GM12874 (cell line): ENCODE data around the gene NPDC1.

Experiments used
- TF ChIP-seq, protein P1 (sequence below): IDR thresholded peaks from 2 replicates; pipeline ENCODE4 v1.5.1; 2011; ENCODE audit warnings: low read depth, mild to moderate bottlenecking, control low read depth, low read length, moderate library complexity; ENCODE audit not compliant: insufficient read depth

NPDC1 gene

DNA sequence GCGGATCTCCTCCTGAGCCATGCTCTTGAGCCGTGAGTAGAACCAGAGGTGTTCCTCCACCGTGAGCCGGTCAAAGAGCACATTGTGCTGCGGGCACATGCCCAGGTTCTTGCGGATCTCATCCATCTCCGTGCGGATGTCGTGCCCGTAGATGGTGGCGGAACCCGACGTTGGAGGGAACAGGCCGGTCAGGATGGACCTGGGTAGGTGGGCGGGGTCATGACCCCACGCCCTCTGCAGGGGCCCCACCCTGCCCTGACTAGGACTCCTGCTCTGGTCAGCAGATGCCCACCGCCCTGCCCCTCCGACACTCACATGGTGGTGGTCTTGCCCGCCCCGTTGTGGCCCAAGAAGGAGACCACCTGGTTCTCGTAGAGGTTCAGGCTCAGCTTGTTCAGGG is 30.0 kb downstream of the NPDC1 start:
- TF ChIP-seq, protein P1, sequence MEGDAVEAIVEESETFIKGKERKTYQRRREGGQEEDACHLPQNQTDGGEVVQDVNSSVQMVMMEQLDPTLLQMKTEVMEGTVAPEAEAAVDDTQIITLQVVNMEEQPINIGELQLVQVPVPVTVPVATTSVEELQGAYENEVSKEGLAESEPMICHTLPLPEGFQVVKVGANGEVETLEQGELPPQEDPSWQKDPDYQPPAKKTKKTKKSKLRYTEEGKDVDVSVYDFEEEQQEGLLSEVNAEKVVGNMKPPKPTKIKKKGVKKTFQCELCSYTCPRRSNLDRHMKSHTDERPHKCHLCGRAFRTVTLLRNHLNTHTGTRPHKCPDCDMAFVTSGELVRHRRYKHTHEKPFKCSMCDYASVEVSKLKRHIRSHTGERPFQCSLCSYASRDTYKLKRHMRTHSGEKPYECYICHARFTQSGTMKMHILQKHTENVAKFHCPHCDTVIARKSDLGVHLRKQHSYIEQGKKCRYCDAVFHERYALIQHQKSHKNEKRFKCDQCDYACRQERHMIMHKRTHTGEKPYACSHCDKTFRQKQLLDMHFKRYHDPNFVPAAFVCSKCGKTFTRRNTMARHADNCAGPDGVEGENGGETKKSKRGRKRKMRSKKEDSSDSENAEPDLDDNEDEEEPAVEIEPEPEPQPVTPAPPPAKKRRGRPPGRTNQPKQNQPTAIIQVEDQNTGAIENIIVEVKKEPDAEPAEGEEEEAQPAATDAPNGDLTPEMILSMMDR: no peak

DNA sequence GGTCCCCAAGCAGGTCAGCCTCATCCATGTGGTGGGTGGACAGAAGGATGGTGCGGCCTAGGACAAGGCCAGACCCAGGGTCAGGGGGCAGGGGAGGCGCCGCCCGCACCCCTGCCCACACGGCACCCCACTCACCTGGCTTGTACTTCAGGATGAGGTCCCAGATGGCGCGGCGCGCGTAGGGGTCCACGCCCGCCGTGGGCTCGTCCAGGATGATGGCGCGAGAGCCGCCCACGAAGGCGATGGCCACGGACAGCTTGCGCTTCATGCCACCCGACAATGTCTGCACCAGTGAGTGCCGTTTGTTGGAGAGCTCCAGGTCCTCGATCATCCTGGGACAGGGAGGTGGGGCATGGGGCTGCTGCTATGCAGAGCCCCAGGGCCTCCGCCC is 30.4 kb downstream of the NPDC1 start:
- TF ChIP-seq, protein P1: no peak

- TF ChIP-seq, protein P1: no peak
Measured at GRCh38 chr9:137014776-137015539, 31.0 kb downstream of the NPDC1 start.

DNA sequence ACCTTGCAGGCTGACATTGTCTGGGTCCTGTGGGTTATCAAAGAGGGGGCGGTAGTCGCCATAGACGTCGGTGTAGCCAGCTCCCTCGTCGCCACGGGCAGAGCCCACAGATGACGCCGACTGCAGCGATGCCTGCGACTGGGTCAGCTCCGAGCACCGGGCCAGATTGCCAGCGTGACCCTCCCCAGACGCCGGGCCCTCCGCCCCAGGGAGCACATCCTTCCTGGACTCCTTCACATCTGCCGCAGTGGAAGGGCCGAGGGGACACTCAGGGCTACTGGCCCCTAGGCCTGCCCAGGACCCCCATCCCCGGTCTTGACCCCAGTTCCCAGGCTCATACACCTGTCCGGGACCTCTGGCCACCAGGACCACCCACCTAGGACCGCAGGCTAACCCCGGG is 31.8 kb downstream of the NPDC1 start:
- TF ChIP-seq, protein P1: no peak

DNA sequence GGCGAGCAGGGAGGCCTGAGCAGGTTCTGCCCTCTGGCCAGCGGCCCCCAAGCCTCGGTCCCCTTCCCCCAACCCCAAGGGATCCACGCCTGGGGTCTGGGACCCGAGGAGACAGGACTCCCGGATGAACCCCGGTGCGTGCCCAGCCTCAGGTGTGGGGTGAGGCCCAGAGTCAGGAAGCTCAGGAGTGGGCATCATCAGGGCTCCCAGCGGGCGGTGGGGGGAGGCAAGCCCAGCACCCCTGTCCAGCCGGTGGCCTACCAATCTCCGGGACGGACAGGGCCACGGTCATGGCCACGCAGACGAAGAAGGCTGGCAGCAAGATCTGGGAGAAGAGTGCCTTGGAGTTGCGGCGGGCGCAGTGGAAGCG is 32.4 kb downstream of the NPDC1 start:
- TF ChIP-seq, protein P1: no peak

DNA sequence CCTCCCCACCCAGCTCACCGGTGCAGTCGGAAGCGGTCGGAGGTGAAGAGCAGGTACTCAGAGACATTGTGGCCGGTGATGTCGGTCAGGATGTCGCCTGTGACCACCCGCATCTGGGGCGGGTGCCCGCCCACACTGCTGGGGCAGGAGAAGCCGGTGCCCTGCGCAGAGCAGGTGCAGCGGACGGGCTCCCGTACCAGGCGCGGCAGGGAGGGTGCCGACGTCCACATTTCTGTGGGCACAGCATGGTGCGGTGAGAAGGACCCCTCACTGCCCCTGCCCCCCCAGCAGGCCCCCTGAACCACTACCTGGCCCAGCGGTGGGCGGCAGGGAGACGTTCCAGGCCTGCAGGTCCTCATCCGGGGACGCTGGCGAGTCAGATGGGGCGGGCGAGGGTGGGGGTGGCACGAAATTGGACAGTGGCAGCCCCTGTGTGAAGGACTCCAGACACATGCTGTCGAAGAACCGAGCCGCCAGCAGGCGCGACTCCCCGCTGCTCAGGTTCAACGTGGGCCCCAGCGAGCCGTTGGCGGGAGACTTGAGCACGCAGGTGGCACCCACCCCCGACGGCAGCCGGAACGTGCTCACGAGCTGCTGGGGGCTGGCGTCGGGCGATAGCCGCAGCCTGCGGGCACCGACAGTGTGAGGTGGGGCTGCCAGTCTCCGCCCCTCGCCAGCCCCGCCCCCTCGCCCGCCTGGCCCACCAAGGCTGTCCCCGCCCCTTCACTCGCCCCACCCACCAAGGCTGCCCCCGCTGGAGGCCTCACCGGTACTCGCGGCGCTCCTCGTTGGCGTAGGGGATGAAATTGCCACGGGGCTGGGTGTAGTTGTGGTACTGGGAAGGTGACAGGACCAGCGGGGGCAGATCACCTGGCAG is 33.0 kb downstream of the NPDC1 start:
- TF ChIP-seq, protein P1: no peak

- TF ChIP-seq, protein P1: no peak
Measured at GRCh38 chr9:137011907-137012675, 33.9 kb downstream of the NPDC1 start.
